OCI-LY7 (cell line): ENCODE data around the gene ARV1.

Experiments
- CTCF ChIP-seq: fragments of 200-600 bp; sonication (generic); conservative IDR thresholded peaks from 2 replicates; pipeline ENCODE4 v1.5.1; 2014; ENCODE audit warnings: mild to moderate bottlenecking, antibody characterized with exemption, low read length, moderate library complexity, mixed read lengths
- EZH2phosphoT487 ChIP-seq: fragments of 200-600 bp; sonication (generic); IDR thresholded peaks from 2 replicates; pipeline ENCODE4 v1.6.1; 2018; ENCODE audit warnings: low read depth, borderline replicate concordance, mild to moderate bottlenecking, mixed run types, antibody characterized with exemption, low read length, moderate library complexity, mixed read lengths

DNA sequence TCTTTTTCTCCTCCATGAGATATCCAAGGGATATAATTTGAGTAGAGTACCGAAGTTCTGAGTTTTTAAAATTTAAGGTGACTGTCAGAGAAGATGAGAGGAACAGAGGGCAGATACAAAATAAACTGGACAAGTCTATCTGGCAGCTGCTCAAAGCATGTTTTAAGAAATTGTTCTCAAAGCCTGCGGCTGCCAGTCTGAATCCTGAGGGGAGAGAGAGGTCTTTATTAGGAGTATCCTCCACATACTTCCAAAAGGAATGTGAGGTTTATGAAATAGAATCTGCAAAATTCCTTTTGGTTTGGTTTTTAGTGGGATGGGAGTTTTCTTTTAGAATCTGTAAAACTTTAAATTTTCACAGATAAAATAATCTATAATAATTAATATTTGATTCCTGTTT lies 41.5 kb upstream of the ARV1 start:
- no peak for TF ChIP-seq CTCF
- TF ChIP-seq EZH2phosphoT487 = no peak
